Bone marrow (tissue), 2 donors: ENCODE results near the gene ERCC5.

Experiments used
- DNase-seq, 2 donors: peaks; one replicate each; lab custom pipeline; 2025; lab: John Stamatoyannopoulos, UW

The ERCC5 gene

DNA sequence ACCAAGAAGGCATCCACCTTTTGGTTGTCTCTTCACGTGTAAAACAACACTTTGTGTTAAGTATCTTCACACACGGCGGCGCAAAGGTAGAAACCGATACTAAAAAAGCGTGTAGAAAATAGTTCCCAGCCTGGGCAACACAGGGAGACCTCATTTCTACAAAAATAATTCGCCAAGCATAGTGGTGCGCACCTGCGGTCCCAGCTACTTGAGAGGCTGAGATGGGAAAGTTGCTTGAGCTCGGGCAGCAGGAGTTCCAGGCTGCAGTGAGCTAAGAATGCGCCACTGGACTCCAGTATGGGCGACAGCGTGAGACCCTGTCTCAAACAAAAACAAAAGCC lies 573 bp upstream of the ERCC5 start:
- DNase-seq = no peak

DNA sequence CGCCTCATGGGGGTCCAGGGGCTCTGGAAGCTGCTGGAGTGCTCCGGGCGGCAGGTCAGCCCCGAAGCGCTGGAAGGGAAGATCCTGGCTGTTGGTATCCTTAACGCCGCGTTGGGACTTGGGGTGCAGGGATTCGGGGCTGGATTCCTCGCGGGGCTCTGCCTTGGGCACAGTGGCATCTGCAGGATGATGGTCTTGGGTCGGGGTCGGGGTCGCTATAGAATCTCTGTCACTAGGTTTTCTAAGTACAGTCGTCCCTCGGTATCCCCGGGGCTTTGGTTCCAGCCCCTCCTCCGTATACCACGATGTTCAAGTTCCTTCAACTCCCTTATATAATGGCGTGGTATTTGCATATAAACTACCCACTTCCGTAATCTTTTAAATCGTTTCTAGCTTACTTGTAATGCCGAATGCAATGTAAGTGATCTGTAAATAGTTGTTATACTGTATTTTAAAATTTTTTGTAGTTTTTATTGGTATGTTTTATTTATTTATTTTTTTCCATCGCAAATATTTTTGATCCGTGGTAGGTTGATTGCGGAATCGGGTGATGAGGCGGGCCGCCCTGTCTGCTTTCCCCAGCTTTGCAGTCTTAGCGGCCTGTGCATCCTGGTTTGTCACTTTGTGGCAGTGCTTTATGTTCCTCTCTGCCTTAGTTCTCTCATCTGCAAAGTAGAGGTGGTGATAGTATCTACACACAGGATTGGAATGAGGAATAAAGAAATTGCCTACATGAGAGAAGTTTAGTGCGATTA lies 606 bp downstream of the ERCC5 start:
- peak; percentile 33 to 57 for DNase-seq

DNA sequence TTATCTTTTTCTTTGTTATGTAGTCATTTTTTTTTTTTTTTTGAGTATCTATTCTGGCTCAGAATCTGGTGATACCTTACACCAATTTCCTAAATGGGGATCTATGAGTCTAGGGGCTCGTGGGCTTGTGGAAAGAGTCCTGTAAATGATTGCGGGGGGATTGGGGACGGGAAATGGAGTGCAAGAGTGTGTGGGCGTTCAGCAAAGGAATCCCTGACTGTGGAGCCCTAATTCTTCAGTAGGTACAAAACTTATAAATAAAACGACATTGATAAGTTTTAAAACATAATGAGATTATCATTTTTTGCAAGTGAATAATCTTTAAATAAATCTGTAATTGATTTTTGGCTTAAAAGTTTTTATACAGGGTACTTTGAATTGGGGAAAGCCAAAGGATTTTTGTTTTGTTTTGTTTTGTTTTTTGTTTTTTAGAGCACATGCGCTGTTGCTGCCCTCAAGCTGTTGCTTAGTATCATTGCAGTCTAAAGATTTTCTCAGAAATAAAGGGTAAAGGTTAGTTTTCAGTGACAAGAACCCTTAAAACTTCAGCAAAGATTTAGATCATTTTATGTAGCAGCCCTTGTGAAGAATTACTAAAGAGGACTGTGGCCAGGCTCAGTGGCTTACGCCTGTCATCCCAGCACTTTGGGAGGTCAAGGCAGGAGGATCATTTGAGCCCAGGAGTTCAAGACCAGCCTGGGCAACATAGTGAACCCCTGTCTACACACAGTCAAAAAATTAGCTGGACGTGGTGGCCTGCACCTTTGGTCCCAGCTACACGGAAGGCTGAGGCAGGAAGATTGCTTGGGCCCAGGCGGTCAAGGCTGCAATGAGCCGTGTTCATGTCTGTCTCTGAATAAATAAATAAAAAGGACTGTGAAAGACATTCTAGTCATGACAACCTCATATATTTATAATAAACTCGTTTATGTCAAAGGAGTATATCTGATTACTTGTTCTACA lies 1.7 kb downstream of the ERCC5 start:
- peak in 1 of 2 donors; percentile 7 for DNase-seq

DNA sequence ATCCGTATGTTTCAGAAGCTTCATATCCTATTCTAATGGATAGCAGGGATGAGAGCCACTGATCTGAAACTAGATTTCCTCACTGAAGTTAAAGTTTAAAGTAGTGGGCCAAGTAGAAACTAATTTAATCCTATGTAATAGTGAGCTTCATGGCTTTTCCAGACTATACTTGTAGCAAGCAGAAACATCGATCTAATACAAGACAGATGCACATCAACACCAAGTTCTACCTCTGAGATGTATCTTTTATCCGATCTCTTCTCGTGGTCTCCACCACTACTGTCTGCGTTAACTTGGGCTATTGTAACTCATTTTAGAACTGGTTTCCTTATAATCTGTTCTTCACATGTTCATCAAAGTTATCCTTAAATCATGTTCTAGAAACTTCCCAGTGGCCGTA lies 3.1 kb downstream of the ERCC5 start:
- no peak for DNase-seq

DNA sequence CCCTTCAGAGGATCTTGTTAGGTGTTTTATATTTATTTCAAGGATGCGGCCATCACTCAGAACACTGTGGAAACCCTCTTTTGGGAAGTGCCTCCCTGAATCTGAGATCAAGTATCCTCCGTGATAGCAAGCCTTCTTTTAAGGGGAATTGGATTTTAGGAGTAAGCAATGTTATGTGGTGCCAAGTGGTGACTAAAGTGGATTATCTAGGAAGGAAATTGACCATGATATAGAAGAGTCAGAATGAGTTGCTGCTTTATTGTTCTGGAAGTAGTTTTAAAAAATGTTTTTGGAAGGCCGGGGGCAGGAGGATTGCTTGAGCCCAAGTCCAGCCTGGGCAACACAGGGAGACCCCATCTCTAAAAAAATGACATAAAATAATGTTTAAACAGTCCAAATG lies 6.7 kb downstream of the ERCC5 start:
- no peak for DNase-seq

DNA sequence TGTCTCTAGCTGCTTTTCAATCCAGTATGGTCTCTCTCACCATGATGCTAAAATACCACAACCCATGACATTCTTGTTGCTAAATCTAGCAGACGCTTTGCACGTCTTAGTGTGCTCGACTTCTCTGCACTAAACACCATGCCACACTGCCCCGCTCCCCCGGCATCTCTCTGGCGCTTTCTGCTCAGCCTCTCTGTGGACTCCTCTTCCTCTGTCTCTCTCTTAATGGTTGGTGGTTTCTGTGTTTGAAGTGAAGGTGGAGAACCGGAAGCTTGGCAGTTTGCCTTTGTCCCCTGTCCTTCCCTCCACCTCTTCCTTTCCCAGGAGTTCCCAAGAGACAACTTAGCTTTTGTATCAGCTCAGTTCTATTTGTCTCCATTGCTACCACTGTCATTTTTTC lies 8.8 kb downstream of the ERCC5 start:
- no peak for DNase-seq

DNA sequence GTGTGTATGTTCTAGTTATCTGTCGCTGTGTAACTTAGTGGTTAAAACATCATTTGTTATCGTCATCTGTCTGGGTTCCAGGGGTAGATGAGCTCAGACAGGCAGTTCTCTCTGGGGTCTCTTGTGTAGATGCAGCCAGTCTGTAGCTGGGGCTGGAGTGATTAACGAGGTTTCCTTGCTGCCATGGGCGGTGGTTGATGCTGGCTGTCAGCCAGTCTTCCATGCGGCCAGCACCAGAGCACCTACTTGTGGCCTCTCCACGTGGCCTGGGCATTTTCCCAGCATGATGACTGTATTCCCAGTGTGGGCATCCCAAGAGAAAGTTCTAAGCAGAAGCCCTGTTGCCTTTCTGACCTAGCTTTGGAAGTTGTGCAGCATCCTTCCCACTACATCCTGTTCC lies 10.7 kb downstream of the ERCC5 start:
- no peak for DNase-seq

DNA sequence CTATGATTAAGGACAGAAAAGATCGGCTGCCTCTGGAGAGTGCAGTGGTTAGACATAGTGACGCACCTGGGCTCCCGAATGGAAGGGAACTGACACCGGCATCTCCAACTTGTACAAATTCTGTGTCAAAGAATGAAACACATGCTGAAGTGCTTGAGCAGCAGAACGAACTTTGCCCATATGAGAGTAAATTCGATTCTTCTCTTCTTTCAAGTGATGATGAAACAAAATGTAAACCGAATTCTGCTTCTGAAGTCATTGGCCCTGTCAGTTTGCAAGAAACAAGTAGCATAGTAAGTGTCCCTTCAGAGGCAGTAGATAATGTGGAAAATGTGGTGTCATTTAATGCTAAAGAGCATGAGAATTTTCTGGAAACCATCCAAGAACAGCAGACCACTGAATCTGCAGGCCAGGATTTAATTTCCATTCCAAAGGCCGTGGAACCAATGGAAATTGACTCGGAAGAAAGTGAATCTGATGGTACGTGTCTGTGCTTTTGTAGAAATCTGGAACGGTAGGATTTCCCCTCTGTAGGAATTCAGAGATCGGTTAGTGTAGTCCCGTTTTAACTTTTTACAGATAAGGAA lies 16.9 kb downstream of the ERCC5 start:
- no peak for DNase-seq

DNA sequence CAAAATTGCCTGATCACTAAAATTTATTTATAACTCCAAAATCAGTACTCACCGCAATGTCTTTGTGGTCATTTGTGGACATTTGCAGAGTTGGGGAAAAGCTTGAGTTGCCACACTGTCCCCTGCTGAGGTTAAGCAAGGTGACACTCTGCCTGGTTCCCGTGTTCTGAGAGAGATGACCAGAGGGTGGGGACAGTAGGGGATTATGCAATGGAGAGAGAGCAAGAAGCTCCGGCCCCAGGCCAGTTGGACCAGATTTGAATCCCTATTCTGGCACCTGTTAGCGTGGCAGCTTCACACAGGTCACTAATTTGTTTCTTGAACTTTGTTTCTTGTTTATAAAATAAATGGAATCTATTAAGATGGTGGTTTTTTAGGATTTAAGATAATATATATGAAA lies 17.8 kb downstream of the ERCC5 start:
- DNase-seq = no peak

DNA sequence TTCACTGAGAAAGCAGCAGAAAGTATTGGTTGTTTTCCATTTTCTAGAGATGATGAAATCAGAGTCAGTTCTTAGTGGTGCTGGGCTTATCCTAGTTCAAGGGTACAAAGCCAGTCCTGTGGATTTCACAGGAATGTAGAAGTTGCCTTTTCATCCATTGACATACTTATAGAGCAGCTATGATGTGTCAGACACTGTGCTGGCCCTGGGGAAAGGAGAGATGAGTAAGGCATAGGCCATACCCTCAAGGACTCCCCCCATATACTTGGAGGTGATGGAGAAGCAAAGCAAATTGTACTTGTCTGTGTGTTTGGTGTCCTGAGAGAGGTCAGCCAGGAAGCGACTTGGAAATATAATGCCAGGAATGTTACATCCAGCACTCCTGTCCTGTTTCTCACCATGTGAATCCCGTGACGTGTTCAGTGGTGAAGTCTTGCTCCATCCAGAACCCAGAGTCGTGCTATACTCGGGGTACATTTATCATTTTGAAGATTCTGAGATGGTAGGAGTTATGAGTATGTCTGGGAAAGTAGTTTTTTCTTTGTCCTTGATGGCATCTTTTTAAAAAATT lies 22.6 kb downstream of the ERCC5 start:
- no peak for DNase-seq

DNA sequence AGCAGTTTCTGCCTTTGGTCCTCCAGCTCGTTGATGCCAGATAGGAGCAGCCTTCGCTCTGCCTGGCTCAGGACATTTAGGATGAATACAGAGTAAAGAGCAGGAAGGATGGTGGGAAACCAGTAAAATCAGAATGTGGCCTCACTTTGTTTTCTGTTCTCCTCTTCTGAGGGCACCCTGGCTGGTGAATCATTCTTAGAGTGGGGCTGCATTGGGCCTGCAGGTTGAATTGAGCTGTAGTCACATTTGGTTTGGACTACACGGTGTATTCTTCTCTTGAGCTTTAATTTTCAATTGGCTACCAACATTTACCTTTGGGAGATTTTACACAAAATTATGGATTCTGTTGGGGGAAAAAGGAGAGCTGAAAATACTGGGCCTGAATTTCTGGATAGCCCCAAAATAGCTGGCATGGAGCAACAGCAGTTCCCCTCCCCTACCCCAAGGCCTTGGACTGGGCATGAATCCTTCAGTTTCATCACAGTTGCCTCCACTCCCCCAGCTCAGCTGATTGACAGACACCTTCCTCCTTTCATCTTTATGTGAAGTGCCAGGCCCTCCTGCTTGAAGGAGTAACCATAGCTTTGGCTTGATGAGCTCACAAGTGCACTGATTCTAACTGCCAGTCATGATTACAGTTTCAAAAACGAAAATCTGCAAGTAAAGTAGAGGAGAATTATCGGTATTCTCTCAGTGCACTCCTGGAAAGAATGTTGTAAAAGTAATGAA lies 24.3 kb downstream of the ERCC5 start:
- no peak for DNase-seq

DNA sequence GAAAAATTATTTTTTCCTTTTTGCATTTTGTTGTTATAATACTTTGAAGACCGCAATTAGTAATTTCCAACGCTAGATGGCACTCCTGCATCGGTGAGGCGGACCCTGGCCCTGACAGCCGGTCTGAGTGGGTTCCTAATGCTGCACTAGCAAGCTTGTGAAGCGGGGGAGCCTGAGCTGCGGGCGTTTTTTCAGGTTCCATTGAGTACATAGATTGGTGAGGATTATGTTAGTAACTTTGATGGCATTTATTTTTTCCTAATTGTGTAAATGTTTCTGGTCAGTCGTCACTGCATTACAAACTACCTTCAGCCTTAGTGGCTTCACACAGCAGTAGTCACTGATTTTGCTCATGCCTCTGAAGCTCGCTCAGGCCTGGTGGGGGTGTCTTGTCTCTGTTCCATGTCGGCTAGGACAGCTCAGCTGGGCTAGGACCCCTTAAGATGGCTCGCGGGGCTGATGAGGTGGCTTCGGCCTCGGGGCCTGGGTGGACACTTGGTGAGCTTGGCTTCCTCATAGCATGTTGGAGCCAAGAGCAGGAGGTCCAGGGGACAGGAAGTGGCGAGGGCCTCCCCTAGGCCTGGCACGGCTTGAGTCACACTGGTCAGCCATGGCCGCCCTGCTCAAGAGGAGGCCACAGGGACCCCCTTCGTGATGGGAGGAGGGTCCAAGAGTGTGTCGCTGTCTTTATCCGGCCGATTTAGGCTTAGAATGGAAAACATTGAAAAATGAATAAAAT lies 25.0 kb downstream of the ERCC5 start:
- peak in 1 of 2 donors; percentile 41 for DNase-seq

DNA sequence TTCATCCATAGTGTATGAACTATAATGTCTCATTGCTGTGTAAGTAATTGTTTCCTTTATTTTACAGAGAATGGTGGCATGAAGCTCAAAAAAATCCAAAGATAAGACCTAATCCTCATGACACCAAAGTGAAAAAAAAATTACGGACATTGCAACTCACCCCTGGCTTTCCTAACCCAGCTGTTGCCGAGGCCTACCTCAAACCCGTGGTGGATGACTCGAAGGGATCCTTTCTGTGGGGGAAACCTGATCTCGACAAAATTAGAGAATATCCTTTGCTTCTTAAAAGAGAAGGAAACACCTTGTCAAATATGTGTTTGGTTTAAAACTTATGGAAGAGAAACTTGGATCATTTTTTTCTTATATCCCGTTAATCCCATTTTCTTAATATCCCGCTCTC lies 26.3 kb downstream of the ERCC5 start:
- no peak for DNase-seq

DNA sequence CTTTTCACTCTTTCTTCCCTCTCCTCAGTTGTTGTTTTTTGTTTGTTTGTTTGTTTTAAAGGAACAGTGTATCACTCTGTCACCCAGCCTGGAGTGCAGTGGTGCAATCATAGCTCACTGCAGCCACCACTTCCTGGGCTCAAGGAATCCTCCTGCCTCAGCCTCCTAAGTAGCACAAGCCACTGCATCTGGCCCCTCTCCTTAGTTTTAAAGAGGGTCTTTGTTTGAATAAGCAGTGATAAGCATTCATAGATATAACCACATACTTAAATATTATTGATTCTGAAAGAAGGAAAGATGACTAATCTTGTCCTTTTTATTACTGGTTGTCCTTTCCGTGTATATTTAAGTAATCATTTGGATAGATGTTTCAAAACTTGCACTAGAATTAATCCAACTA lies 26.7 kb downstream of the ERCC5 start:
- no peak for DNase-seq

DNA sequence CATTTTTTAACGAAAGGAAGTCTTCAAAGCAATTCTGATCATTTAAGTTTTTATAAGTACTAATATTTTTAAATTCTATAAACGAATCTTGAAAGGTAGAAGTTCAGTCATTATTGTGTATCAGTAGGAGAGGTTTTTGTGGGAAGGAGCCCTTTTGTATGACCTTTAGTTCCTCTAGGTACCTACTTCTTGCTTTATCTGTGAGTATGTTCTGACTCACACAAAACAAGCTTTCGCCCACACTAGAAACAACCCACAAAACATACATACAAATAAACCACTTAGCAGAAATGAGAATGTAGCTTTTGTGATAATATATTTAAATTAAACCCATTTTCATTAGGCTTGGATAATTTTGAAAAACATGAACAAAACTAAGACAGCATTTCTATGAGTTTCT lies 27.8 kb downstream of the ERCC5 start:
- no peak for DNase-seq

DNA sequence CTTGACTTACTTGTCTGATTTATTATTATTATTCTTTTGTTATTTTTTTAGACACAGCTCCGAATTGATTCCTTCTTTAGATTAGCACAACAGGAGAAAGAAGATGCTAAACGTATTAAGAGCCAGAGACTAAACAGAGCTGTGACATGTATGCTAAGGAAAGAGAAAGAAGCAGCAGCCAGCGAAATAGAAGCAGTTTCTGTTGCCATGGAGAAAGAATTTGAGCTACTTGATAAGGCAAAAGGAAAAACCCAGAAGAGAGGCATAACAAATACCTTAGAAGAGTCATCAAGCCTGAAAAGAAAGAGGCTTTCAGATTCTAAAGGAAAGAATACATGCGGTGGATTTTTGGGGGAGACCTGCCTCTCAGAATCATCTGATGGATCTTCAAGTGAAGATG lies 29.4 kb downstream of the ERCC5 start:
- no peak for DNase-seq

DNA sequence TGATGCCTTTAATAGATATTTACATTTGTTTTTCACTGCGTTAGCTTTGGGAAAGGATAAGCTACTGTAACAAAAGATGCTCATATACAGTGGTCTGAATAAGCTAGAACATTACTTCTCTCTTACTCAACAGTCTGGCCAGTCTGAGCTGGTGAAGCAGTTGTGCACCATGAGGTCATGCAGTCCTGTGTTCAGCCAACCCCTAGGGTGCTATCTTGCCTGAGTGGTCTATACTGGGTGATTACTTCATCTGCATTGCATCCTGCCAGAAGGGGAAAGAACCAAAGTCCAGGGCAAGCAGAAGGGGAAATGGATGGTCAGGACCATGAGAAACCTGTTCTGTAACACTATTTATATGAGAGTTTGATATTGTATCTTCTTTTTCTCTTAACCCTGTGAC lies 31.5 kb downstream of the ERCC5 start:
- DNase-seq = no peak

DNA sequence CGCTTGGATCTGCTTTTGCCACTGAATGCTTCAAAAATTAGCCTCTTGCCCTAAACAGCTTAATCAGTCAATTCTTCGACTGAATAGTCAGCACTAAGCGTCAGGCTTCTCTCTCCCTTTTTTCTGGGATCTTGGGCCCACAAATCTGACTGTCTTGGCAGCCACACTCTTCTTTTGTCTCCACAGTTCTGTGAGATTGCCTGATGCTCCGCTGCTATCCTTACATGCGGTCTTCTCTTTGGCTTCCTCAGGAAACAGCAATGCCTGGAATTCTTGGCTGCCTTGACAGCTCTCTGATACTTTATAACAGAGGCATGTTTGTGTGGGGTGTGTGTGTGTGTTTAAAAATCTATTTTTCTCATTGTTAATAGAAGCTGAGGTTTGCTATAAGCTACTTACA lies 32.6 kb downstream of the ERCC5 start:
- DNase-seq = no peak

DNA sequence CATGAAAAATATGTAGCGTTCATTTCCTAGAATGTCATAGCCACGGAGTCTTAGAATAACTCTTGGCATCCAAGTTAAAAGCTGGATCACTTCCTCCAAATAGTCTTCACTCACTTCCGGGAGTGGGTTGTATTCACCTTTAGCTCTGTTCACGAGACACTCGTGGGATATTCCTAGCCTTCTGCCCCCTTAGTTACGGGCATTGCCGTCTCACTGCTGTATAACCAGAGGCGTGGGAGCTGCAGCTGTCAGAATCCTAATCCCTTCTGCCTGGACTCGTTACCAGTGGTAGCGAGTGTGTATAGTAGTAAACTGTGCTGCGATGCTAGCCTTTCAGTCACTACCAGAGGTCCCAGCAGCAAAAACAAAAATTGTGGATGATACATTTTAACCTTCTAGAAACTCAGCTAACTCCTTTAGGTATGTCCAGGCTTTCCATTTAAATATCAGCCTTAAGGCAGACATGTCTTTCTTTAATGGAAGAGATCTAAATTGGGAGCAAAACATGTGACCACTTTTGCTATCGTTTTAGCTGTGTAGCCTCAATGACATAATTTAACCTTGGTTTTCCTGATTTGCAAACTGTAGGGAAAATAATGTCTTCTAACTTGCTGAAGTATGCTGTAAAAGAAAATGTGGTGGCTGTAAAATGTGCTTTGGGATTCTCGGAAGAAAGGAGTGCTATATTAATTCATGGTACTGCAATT lies 34.1 kb downstream of the ERCC5 start:
- no peak for DNase-seq

DNA sequence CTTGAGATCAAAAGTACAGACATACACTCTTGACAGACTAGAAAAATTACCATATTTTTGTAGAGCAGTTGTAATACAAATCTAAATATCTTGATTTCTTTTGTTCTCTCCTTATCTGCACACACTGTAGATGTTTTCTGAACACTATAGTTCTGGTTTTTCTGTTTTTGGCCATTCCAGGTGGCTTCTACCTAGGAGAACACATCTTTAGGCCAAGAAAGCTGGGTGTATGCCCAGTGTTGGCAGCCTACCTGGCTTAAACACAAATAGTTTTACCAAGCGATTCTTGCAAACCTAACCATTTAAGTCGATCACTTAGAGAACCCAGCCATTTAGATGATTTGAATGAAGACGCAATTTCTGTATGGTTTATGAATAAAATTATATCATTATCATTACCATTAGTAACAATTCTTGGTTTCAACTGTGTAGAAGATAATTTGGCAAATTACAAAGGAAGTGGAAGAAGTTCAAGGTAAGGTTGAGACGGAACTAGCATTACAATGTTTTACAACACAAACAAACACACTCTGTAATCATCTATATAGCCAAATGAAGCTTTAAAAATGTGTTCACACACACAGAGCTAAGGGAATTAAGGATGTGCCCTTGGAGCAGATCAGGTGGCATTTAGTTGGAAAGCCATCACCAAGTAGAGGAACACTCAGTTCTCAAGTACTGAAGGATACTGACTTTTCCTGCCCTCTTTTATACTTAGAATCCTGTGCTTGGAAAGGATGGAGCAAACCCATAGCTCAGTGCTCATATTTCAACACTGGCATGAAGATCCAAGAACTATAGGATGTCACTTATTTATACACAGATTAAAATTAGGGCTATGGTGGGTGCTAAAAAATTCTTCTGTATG lies 36.2 kb downstream of the ERCC5 start:
- no peak for DNase-seq
